Dermis blood vessel endothelial cell (primary cell): ENCODE results near the gene ROGDI. TPM values are rescaled to one million over a fixed set of nuclear protein-coding genes. Genes with fewer than 3 reads are reported as not detected.

Source experiments
- DNase-seq: peaks from one replicate; pipeline ENCODE4 v3.0.0; 2010
- total RNA-seq: library from RNA; depleted of rRNA; stranded (reverse); fragments of >200 nt; gene quantifications from 2 replicates; pipeline ENCODE4 v1.2.3, GENCODE V29; 2014

The ROGDI gene, protein sequence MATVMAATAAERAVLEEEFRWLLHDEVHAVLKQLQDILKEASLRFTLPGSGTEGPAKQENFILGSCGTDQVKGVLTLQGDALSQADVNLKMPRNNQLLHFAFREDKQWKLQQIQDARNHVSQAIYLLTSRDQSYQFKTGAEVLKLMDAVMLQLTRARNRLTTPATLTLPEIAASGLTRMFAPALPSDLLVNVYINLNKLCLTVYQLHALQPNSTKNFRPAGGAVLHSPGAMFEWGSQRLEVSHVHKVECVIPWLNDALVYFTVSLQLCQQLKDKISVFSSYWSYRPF
- 22.5 and 22.8 TPM in 2 replicates for total RNA-seq

GRCh38 chr16:4801962-4802658, at the start of gene ROGDI:
ROGDI (minus strand) TSS chr16:4802633; CDS start chr16:4802571, 62 bp downstream.
- peak; percentile 46 for DNase-seq

- DNase-seq = no peak
Measured at GRCh38 chr16:4850211-4850610, 47.8 kb upstream of the ROGDI start.

GRCh38 chr16:4847774-4848587, 45.5 kb upstream of the ROGDI start:
- peak; percentile 82 for DNase-seq

DNA sequence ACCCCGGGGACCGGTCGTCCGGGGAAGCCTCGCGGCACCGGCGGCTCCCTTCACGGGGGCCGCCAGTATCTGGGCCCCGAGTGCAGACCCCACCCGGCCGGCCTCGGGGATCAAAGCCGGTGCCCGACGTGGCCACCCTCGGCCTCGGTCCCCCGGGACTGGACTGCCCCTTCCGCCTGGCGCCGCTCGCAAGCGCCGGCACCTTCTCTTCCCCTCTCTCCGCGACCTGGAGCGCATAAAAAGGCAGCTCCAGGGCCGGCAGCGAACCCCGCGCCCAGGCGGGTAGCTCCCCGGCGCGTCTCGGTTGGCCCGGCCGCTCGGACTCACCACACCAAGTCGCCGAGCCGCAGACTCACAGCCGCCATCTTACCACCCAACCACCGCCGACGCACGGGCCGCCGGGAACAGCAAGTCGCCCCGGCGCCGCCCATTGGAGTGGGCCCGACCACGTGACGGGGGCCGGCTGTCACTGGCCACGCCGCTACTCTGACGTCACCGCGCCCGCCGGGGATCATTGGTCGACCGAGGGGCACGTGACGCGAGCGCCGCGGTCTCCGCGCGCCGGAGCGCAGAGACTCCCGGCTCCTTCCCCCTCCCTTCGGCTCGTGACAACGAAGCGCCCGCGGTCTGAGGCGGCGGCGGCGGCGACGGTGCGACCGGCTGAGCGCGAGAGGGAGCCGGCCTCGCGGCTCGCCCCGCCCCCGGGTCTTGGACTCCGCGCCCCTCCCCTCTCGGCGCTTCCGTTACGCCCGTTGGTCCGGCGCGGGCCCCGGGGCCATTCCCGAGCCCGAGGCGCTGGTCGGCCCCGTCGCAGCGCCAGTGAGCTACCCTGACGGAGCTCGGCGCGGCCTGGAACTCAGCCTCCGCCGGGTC, 44.7 kb upstream of the ROGDI start, which contains the start of the genes GLYR1 and UBN1:
Gene GLYR1 (minus strand): TSS at position 388 of the 873 bp plus-strand sequence. CDS start 23 bp downstream, at position 365.
Gene UBN1 (plus strand): TSS at position 581 of the 873 bp plus-strand sequence. CDS start 5,437 bp downstream, outside the sequence.
- DNase-seq = peak; percentile 99

GRCh38 chr16:4846503-4846900, 44.1 kb upstream of the ROGDI start:
- DNase-seq = peak; percentile 77

GRCh38 chr16:4840984-4841383, 38.6 kb upstream of the ROGDI start:
- DNase-seq = no peak

DNA sequence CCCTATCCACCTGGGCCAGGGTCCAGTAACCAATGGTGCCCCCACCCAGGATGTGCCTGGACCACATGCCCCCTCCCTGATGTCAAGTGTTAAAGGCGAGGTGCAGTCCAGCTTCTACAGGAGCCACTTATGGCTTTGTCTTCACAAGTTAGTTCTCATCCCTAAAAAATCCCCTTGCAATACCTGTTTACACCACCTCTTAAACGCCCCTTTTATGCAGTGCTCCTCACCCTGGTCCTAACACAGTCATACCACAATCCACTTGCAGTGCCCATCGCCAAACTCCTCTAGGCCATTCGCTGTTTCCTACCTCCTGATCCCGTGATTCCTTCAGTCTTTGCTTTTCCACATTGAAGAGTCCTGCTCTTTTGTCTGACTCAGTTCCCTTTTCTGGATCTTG, 37.5 kb upstream of the ROGDI start:
- peak; percentile 33 for DNase-seq

GRCh38 chr16:4837733-4838501, 35.5 kb upstream of the ROGDI start:
- DNase-seq = no peak

DNA sequence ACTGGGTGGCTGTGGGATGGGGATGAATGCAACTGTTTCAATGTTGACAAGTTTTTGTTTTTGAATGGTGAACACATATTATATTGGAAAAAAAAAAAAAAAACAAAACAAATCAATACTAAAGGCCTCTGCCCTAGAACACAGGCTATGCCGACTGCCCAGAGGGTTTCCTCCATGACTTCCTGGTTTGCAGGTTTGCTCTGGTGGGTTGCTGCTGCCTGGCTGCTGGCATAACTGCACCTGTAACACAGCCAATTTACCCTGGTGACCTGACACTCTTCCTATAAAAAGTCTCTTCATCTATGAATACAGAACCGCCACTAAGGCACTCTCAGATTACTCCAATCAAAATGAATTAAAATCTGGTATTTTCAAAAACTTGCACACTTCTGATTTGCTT, 34.3 kb upstream of the ROGDI start:
- no peak for DNase-seq

GRCh38 chr16:4833584-4833983, 31.2 kb upstream of the ROGDI start:
- no peak for DNase-seq

DNA sequence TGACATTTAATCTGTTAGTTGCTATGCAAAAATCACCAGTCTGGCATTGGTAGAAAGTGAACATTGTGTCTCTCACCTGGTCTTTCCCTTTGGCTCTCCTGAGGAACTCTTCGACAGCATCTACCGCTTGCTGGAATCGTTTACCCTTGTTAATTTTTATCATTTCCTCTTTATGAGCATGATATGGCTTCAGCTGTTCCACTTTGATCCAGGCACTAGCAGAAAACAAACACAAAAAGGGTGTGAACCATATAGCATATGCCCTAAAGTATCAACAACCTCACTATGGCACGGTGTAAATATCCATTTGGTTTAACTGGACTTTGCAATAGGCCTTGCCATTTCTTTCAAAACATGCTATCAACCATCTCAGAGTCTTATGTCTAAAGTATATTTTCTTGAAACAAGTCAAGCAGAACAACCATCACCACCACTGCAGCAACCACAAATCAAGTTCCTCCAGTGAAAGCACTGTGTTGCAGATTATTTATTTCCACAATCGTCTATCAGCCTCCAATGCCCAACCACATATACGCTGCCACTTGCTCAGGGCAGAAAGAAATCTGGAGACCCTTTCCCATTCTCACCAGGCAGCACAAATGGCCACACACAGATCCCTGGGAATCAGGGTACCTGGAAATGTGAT, 30.4 kb upstream of the ROGDI start:
- DNase-seq = no peak

DNA sequence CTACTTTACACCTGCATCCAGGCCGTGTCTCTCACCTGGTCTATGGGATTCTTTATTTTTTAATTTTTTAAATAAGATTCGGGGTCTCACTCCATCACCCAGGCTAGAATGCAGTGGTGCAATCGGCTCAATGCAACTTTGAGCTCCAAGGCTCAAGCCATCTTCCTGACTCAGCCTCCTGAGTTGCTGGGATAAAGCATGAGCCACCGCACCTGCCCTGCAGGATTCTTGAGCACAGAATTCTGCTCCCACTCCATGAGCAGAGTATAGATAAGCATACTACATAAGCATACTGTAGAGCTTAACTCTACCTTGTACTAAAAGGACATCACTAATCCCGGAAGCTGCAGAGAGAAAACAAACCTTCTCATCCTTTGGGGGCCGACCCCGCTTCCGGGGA, 29.2 kb upstream of the ROGDI start:
- DNase-seq = no peak

GRCh38 chr16:4830408-4830807, 28.0 kb upstream of the ROGDI start:
- no peak for DNase-seq

DNA sequence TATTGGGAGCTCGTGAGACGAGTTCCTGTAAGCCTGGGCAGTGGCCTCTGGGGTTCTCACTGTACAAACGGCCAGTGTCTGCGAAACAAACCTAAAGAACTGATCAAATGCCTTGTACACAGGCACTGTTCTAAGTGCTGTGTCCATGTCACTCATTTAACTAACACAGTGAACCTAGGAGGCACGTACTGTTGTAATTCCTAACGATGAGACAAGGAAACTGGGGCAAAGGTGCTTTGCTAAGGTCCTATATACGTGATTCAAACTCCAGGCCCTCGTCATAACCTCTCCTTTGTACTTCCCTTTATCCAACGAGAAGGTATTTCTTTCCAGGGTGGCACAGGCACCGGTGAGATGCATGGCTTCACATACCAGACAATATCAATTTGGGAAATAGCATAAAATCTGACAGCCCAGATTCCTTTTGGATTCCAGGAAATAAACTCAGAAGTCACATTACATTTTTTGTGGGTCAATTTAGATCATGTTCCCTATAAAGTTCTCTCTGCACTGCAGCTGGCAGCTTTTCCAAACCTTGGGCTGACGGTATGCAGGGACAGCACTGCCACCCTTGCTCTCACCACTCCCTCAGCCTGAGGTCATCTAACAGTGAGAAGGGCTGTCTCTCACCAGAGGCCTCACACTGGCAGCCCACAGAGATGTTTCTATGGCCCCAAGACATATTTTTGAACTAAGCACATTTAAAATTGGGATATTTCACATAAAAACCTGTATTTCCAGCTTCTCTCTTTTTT, 26.3 kb upstream of the ROGDI start:
- DNase-seq = no peak

- DNase-seq = no peak
Measured at GRCh38 chr16:4826980-4827379, 24.5 kb upstream of the ROGDI start.

DNA sequence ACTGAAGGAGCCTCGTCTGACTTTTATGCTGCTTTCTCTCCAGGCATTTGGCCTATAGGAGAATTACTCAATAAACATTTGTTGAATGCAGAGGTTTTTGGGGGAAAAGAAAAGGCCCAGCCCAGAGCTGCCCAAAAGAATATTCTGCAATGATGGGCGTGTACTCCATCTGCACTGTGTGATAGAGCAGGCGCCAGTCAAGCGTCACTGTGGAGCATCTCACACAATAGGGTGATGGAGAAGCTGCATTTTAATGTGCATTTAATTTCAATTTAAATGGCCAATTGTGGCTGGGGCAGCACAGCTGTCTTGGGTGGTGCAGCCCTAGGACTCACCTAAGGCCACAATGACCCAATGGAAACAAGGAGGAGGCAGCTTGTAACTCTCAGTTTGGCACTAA, 24.1 kb upstream of the ROGDI start:
- DNase-seq = no peak

DNA sequence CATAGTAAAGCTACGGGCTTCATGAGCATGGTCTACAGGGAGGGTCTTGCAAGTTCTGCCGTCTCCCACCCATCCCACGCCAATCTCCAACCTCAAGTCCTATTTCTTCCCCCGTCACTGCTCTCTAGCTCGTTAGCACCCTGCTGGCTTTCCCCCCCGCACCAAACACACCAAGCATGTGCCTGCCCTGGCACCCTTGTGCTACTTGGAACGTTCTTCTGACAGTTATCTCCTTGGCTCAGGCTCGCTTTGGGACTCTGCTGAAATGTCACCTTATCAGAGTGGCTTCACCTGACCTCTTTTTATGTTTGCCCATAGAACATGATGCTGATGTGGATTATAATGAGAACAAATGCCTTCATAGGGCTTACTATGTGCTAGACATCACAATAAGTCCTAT, 22.8 kb upstream of the ROGDI start:
- no peak for DNase-seq

GRCh38 chr16:4820652-4821051, 18.2 kb upstream of the ROGDI start:
- no peak for DNase-seq

DNA sequence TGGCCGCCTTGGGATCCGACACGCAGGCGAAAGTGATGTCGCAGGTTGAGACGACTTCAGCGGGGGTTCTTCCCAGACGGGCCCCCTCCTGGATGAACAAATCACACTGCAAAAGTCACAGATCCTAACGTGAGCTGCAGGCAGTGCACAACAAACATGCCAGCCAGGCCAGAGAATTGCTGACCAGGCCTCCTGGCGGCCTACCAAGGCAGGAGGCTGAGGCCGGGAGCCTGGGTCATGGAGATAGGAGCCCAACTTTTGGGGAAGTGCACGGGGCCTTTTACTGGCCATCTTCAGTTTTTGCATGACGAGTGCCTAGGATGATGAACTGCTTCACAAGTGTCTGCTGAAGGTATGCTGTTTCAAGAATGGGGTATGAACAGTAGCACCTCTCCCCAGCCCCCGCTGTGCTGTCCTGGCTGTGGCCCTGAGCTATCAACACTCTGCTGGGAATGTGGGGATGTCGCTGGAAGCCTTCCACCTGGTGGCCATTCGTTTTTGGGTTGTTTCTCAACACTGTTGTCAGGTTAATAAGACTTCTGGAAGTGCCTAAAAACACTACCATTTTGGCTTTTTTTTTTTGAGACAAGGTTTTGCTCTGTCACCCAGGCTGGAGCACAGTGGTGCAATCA, 12.2 kb upstream of the ROGDI start:
- no peak for DNase-seq

DNA sequence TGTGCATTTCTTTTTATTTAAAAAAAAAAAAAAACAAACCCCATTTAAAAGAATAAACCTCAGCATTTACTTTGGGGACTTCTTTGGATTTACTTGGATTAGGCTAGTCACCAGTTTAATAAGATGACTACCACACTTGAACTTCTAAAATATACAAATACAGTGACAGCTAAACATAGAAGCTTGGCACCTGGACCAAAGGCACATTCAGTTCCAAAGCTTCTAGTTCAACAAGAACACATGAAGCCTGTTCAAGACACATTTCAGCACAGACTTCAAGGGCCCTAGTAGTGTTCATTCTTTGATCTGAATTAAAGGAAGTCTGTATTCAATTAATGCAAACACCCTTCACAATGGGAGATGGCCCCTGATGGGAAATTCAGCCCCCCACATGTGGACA, 11.6 kb upstream of the ROGDI start:
- DNase-seq = no peak
